Activated CD4-positive, alpha-beta T cell treated with anti-CD3 and anti-CD28 coated beads, Interleukin-2, amount 50 U/mL, for 16 hours (primary cell): ENCODE measurements around the gene HSPA9.
"Not testable (repeated sequence)": the region's sequence is repeated elsewhere in the genome, so short reads cannot be mapped to it uniquely, and the experiment has no call there.

Experiments used
- DNase-seq: peaks from one replicate; pipeline ENCODE4 v3.0.0-alpha.2; 2020

The HSPA9 gene

DNA sequence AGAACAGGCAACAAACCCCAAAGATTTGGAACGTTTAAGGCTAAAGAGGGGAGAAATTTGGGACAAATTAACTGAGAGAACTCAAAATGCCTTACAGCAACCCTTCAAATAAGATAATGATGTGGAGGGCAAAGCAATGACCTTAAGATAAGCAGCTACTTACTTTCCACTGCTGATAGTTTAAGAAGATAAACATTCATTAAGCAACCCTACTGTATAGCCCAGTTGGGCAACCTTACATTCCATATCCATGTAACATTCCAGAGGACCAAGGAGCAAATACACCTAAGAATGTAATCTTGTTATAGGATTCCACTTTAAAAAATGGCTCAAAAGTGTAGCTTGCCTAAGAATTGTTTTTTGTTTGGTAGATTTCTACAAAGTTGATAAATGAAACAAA is 47.0 kb downstream of the HSPA9 start:
- no peak for DNase-seq

DNA sequence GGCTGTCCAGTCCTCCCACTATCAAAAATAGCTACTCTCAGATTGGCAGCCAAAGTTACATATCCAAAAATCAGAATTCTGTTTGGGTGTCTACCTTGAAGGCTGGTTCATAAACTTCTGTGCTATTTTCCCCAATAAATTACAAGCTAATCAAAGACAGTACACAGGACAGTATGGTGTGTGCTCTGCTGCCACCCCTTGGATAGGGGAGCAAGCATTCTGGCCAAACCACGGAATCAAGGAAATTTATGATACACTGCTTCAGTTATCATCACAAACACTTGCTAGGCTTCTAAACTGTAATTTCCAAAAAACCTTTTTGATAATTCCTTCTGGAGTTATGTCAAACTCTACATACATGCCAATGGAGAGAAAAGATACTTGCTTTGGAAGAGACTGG is 48.0 kb downstream of the HSPA9 start:
- no peak for DNase-seq

DNA sequence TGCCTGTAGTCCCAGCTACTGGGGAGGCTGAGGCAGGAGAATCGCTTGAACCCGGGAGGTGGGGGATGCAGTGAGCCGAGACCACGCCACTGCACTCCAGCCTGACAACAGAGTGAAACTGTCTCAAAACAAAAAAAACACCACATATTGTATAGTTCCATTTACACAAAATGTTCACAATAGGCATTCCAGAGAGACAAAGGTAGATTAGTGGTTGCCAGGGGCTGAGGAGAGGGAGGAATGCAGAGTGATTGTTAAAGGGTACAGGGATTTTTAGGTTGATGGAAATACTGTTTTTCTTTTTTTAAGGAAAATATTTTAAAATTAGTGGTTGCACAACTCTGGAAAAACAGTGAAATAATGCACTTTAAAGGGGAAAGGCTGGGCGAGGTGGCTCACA is 51.8 kb downstream of the HSPA9 start:
- DNase-seq: no peak

GRCh38 chr5:138520971-138521370 is 54.2 kb downstream of the HSPA9 start:
- DNase-seq: no peak

GRCh38 chr5:138517437-138517836 is 57.8 kb downstream of the HSPA9 start:
- DNase-seq: no peak

DNA sequence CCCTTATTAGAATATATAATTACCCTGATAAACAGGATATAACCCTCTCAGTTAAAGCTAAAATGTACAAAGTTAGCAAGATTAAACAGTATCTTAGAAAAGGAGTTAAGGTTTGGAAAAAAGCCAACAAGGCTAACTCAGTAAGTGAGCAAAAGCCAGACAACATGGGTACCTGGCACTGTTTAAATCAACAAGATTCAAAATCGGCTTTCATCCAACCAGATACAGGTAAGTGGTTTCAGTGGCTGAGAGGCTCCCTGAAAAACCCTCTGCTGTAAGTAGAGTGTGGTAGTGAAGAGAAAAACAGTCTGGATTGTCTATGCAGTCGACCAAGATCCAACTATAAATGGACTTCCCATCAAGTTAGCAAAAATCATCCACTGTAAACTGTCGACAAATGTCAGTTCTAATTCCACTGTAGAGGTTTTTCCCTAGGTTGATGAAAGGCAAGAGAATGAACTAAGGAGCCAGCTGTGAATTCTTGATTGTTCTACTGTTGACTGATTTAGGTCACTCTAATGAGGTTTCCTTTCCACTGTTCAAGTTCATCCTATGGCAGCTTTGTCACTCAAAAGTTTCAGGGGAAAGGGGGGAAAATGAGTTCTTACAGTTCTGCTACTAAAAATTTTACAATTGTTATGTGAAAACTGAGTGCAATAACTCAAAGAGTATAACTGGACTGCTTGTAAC is 59.5 kb downstream of the HSPA9 start:
- DNase-seq: no peak

- no peak for DNase-seq
These were observed 61.2 kb downstream of the HSPA9 start for GRCh38 chr5:138514021-138514420.

DNA sequence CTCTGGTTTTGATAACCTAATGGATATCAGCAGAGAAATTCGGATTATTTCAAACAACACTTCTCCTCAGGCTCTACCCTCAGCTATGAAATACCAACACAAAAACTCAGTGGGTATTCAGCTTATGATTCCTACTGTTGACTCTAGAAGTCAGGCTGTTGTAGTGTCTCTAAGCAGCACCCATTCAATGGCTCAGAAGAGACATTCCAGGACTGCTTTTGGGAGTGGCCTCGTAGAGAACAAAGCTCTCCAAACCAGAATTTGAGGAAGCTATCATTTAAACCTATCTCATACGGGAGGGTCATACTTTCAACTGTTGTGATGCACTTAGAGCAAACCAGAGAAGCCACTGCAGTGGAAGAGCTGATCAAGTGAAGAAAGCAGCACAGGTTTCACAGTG is 66.2 kb downstream of the HSPA9 start:
- DNase-seq: no peak

- DNase-seq: not testable (repeated sequence)
These were observed 67.7 kb downstream of the HSPA9 start for GRCh38 chr5:138507485-138507884.

GRCh38 chr5:138506370-138507306 is 68.6 kb downstream of the HSPA9 start:
- DNase-seq: no peak

GRCh38 chr5:138504799-138505198 is 70.4 kb downstream of the HSPA9 start:
- no peak for DNase-seq
